HG03558 (cell line): ENCODE data around the gene FUCA2.
A peak's percentile ranks its signal among the peaks of the same experiment; 100 is the strongest.

Experiments
- ATAC-seq: cut with Tn5 transposase; IDR thresholded peaks from one replicate; pipeline ENCODE4 v1.9.1; 2021; ENCODE audit warnings: moderate number of reproducible peaks; ENCODE audit not compliant: unreplicated experiment; ENCODE audit errors: extremely low read depth

Gene FUCA2

GRCh38 chr6:143510991-143511891 is at the start of gene FUCA2:
FUCA2 (minus strand) TSS chr6:143511720; CDS start chr6:143511634, 86 bp downstream.
- ATAC-seq: no peak

- ATAC-seq: no peak
Observed at GRCh38 chr6:143561105-143561704, 49.7 kb upstream of the FUCA2 start.

- ATAC-seq: no peak
Observed at GRCh38 chr6:143559051-143559660, 47.6 kb upstream of the FUCA2 start.

- no peak for ATAC-seq
Observed at GRCh38 chr6:143556529-143556928, 45.0 kb upstream of the FUCA2 start.

GRCh38 chr6:143555582-143555981 is 44.1 kb upstream of the FUCA2 start:
- ATAC-seq: no peak

GRCh38 chr6:143555071-143555492 is 43.6 kb upstream of the FUCA2 start:
- no peak for ATAC-seq

- ATAC-seq: no peak
Observed at GRCh38 chr6:143553337-143553736, 41.8 kb upstream of the FUCA2 start.

GRCh38 chr6:143549949-143550268 is 38.4 kb upstream of the FUCA2 start:
- no peak for ATAC-seq

GRCh38 chr6:143549221-143549948 is 37.9 kb upstream of the FUCA2 start:
- peak; percentile 50 for ATAC-seq

- ATAC-seq: no peak
Observed at GRCh38 chr6:143546599-143546998, 35.1 kb upstream of the FUCA2 start.

- no peak for ATAC-seq
Observed at GRCh38 chr6:143545976-143546547, 34.5 kb upstream of the FUCA2 start.

GRCh38 chr6:143545165-143545564 is 33.6 kb upstream of the FUCA2 start:
- ATAC-seq: no peak

GRCh38 chr6:143544011-143544696 is 32.6 kb upstream of the FUCA2 start:
- ATAC-seq: no peak

- no peak for ATAC-seq
Observed at GRCh38 chr6:143543435-143543834, 31.9 kb upstream of the FUCA2 start.

GRCh38 chr6:143542888-143543287 is 31.4 kb upstream of the FUCA2 start:
- no peak for ATAC-seq

- no peak for ATAC-seq
Observed at GRCh38 chr6:143540192-143540591, 28.7 kb upstream of the FUCA2 start.

GRCh38 chr6:143539734-143540133 is 28.2 kb upstream of the FUCA2 start:
- no peak for ATAC-seq

- ATAC-seq: no peak
Observed at GRCh38 chr6:143539106-143539505, 27.6 kb upstream of the FUCA2 start.

GRCh38 chr6:143538374-143538773 is 26.9 kb upstream of the FUCA2 start:
- no peak for ATAC-seq
